HG03097 (cell line): ENCODE results near the gene KLHDC4.
"Not testable (repeated sequence)": the region's sequence is repeated elsewhere in the genome, so short reads cannot be mapped to it uniquely, and the experiment has no call there.

ENCODE experiments used
- ATAC-seq: cut with Tn5 transposase; IDR thresholded peaks from one replicate; pipeline ENCODE4 v1.9.1; 2021; ENCODE audit not compliant: unreplicated experiment, low FRiP score

KLHDC4 gene

GRCh38 chr16:87788730-87789436, 23.1 kb upstream of the KLHDC4 start:
- ATAC-seq: not testable (repeated sequence)

GRCh38 chr16:87787451-87788091, 21.8 kb upstream of the KLHDC4 start:
- not testable (repeated sequence) for ATAC-seq

GRCh38 chr16:87784812-87785211, 19.0 kb upstream of the KLHDC4 start:
- no peak for ATAC-seq

- ATAC-seq: no peak
These were observed 16.2 kb upstream of the KLHDC4 start for GRCh38 chr16:87782033-87782432.

GRCh38 chr16:87780385-87780989, 14.7 kb upstream of the KLHDC4 start:
- no peak for ATAC-seq

GRCh38 chr16:87778830-87779579, 13.2 kb upstream of the KLHDC4 start:
- peak; percentile 65 for ATAC-seq

GRCh38 chr16:87778476-87778829, 12.7 kb upstream of the KLHDC4 start:
- ATAC-seq: no peak

GRCh38 chr16:87773836-87774235, 8.1 kb upstream of the KLHDC4 start:
- not testable (repeated sequence) for ATAC-seq

GRCh38 chr16:87767456-87767855, 1.7 kb upstream of the KLHDC4 start:
- not testable (repeated sequence) for ATAC-seq

- no peak for ATAC-seq
These were observed 655 bp upstream of the KLHDC4 start for GRCh38 chr16:87766485-87766797.

- ATAC-seq: no peak
These were observed 362 bp downstream of the KLHDC4 start for GRCh38 chr16:87765473-87765775.

- ATAC-seq: peak; percentile 29
These were observed 950 bp downstream of the KLHDC4 start for GRCh38 chr16:87764600-87765472.

GRCh38 chr16:87762620-87763019, 3.2 kb downstream of the KLHDC4 start:
- ATAC-seq: no peak

- ATAC-seq: no peak
These were observed 3.7 kb downstream of the KLHDC4 start for GRCh38 chr16:87762071-87762571.

GRCh38 chr16:87761060-87761459, 4.7 kb downstream of the KLHDC4 start:
- ATAC-seq: no peak

GRCh38 chr16:87757841-87758426, 7.9 kb downstream of the KLHDC4 start:
- ATAC-seq: no peak

GRCh38 chr16:87754535-87754934, 11.3 kb downstream of the KLHDC4 start:
- ATAC-seq: no peak

GRCh38 chr16:87747626-87748414, 18.0 kb downstream of the KLHDC4 start:
- no peak for ATAC-seq

GRCh38 chr16:87746178-87746577, 19.6 kb downstream of the KLHDC4 start:
- ATAC-seq: no peak
